ENCODE measurements around the gene TMOD1. TPM values are rescaled to one million over a fixed set of nuclear protein-coding genes. Genes with fewer than 3 reads are reported as not detected.
A peak's percentile ranks its signal among the peaks of the same experiment; 100 is the strongest.

TMOD1 gene
- total RNA-seq, 2 donors from 2014 or later, result 118 to 122 TPM

DNA sequence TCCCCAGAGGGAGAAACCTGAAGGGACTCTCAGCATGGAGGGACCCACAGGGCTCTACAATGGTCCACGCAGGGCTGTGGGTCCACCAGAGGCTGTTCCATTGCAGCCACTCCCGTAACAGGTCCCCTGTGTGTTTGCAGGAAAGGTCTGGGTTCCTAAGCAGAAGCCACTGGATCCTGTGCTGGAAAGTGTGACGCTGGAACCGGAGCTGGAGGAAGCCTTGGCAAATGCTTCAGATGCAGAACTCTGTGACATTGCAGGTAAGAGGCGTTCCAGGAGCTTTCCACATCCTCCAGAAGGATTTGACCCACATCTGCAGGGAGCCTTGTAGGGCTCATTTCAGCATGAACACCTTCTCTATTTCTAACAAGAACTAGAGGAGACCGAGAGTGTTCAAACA is 51.7 kb downstream of the TMOD1 start:
- Histone ChIP-seq H3K9me3 (no peaks in the 10 kb centered on the region), H3K4me3 (no peak overlapping the region), H3K36me3 (peaks cover 22% of the 10 kb centered on the region), H3K4me1 (peaks cover 0 to 42% of the 10 kb centered on the region in 2 donors), H3K27me3 (no peaks in the 10 kb centered on the region), H3K27ac (peak overlapping the region; percentile 92 to 93)
- DNase-seq (ENCODE audit: low spot score), result no peak
- TF ChIP-seq, protein P1, sequence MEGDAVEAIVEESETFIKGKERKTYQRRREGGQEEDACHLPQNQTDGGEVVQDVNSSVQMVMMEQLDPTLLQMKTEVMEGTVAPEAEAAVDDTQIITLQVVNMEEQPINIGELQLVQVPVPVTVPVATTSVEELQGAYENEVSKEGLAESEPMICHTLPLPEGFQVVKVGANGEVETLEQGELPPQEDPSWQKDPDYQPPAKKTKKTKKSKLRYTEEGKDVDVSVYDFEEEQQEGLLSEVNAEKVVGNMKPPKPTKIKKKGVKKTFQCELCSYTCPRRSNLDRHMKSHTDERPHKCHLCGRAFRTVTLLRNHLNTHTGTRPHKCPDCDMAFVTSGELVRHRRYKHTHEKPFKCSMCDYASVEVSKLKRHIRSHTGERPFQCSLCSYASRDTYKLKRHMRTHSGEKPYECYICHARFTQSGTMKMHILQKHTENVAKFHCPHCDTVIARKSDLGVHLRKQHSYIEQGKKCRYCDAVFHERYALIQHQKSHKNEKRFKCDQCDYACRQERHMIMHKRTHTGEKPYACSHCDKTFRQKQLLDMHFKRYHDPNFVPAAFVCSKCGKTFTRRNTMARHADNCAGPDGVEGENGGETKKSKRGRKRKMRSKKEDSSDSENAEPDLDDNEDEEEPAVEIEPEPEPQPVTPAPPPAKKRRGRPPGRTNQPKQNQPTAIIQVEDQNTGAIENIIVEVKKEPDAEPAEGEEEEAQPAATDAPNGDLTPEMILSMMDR (IDR thresholded peaks at IDR 0.05), result no peak

DNA sequence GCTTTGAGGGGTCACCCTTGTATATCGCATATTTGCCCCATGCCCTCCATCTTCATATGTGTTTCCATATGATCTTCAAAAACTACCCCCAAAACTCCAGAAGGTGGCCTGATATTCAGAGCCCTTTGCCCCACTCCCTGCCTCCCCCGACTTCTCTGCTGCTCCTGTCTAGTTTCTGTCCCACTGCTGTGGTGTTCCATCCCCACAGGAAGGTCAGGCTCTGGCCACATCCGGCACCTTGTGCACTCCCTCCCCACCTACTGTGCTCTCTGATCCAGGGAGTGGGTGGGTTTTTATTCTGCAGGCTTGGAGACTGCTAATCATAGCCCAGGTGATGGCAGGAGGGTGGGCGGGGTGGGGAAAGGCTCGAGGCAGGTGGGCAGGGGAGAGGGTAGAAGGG is 52.4 kb downstream of the TMOD1 start:
- Histone ChIP-seq H3K4me3 (no peak overlapping the region), H3K27me3 (no peaks in the 10 kb centered on the region), H3K36me3 (peaks cover 20% of the 10 kb centered on the region), H3K27ac (peak overlapping the region; percentile 92 to 93), H3K4me1 (peaks cover 0 to 49% of the 10 kb centered on the region in 2 donors), H3K9me3 (no peaks in the 10 kb centered on the region)
- DNase-seq (ENCODE audit: low spot score), result no peak
- TF ChIP-seq, protein P1 (IDR thresholded peaks at IDR 0.05), result no peak

DNA sequence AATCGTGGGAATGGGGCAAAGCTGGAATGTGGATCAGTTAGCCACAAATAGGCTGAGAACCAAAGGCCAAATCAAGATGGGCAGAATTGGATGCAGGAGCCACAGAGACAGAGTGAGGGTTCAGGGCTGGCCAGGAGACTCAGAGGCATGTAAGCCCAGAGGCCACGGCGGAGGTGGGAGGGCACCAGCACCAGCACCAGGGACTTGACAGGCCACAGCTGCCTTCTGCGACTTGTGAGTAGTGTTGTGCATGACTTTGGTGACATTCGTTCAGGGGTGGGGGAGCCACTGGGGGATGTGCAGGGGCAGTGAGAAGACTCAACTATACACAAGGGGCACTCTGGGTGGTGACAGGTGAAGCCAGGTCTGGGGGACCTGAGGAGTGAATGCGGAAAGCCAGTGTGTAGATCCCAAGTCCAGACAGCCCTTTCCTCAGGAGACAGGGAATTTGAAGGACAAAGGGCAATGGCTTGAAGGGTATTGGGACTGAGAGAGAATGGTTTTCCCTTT is 53.2 kb downstream of the TMOD1 start:
- Histone ChIP-seq H3K36me3 (peaks cover 13% of the 10 kb centered on the region), H3K9me3 (no peaks in the 10 kb centered on the region), H3K27me3 (no peaks in the 10 kb centered on the region), H3K27ac (peak overlapping the region; percentile 92 to 93), H3K4me3 (no peak overlapping the region), H3K4me1 (peaks cover 0 to 55% of the 10 kb centered on the region in 2 donors)
- DNase-seq (ENCODE audit: low spot score), result no peak
- TF ChIP-seq, protein P1 (IDR thresholded peaks at IDR 0.05), result no peak

DNA sequence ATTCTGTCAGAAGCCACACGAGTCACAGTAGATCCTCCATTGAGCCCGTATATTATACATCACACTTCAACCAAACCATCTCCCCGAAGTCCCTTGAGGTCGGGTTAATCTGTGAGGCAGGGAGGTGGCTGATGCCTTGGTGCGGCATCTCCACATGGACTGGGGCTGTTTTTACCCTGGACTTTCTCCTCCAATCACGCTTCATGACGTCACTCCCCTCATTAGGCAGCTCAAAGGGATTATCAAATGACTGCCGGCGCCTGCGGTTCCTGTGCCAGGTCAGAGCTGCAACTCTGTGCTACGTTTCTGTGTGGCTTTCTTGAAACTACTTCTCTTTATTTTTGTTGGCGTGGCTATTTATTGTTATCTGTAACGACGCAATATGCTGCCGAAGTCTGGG is 53.7 kb downstream of the TMOD1 start:
- DNase-seq (ENCODE audit: low spot score), result peak; percentile 94
- H3K4me1 ChIP-seq, result peaks cover 0 to 55% of the 10 kb centered on the region in 2 donors
- TF ChIP-seq, protein P1 (IDR thresholded peaks at IDR 0.05), result no peak
- H3K4me3 ChIP-seq, result no peak overlapping the region
- peaks cover 12% of the 10 kb centered on the region for H3K36me3 ChIP-seq
- H3K27me3 ChIP-seq, result no peaks in the 10 kb centered on the region
- H3K9me3 ChIP-seq, result no peaks in the 10 kb centered on the region
- peak overlapping the region; percentile 92 to 93 for H3K27ac ChIP-seq

DNA sequence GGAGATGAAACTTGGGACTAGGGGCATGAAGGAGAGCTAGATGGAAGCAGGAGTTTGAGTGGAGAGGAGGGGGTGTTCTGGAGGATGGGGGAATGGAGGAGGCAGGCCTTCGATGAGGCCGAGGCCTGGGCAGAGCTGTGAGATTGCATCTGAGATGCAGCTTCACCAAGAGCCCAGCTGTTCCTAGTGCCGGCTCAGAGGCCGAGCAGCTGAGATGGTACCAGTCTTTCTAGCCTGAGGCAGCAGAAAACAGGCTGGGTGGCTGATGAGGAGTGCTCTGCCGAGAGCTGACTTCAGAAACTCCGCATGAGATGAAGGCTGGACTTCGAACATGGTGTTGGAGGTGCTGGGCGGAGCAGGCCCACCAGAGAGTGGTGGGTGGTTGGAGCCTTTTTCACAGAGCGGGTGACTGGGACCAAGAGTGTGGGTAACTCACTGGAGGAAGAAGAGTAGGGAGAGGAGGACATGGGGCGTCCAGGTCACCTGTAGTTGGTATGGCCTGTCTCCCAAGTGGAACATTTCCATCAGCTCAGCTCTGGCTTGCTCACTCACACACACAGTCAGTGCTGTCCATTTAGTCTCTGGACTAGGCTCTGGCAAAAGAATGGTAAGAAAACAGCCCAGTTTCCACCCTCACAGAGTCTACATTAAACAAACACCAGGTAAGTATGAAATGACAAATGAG is 54.7 kb downstream of the TMOD1 start:
- Histone ChIP-seq H3K4me1 (peaks cover 0 to 61% of the 10 kb centered on the region in 2 donors), H3K27me3 (no peaks in the 10 kb centered on the region), H3K9me3 (no peaks in the 10 kb centered on the region), H3K4me3 (no peak overlapping the region), H3K36me3 (peaks cover 12% of the 10 kb centered on the region), H3K27ac (peak overlapping the region; percentile 92 to 93)
- no peak for DNase-seq (ENCODE audit: low spot score)
- TF ChIP-seq, protein P1 (IDR thresholded peaks at IDR 0.05), result no peak
